Measurements from ENCODE around the gene AFG1L.
"Not testable (repeated sequence)": the region's sequence is repeated elsewhere in the genome, so short reads cannot be mapped to it uniquely, and the experiment has no call there.

Gene AFG1L

DNA sequence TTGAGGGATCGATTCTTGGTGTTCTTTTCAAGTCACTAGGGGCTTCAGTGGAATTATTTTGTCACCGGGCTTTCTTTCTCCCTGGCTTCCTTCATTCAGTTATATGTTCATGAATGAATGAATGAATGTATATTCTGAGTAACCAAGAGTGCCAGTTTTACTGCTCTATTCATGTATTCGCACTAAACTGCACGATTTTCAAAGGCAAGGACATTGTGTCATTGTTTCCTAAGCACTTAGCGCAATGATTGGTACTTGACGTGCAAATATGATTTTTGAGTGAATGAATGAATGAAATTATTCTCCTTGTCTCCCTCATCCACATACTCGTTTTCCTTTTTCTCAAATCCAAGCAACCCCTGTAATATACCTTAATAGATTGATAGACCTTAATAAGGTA lies 822 bp downstream of the AFG1L start:
- ATAC-seq (ENCODE audit: insufficient read depth, low read depth) = no peak

DNA sequence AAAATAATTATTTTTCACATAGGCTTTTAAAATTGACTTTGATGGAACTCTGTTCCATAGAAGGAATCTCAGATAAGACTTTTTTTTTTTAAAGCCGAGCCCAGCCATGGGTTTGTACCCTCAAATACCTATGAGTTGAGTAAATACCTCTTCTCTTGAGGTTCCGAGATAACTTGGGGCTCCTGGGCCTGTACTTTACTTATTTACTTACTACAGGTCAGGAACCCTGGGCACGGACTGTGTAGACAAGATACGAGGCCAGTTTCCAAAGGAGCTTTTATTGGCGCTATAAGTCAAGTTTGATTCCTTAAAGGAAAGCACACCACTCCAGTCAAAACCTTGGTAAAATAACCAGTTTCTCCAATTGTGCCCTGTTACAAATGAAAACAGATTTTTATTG lies 7.5 kb downstream of the AFG1L start:
- peaks cover 5% of the 10 kb centered on the region; the same call in 1 of the 2 replicates for H3K79me2 ChIP-seq (ENCODE audit: insufficient read depth, low read length)
- no peak overlapping the region for H3K4me2 ChIP-seq (ENCODE audit: insufficient read depth, low read length)
- no peak for ATAC-seq (ENCODE audit: insufficient read depth, low read depth)
- H3K9me3 ChIP-seq (ENCODE audit: insufficient read depth, low read length, severe bottlenecking) = no peaks in the 10 kb centered on the region
- peaks cover 5% of the 10 kb centered on the region; the same call in 1 of the 2 replicates for H3K4me1 ChIP-seq (ENCODE audit: insufficient read depth, low read length)
- no peaks in the 10 kb centered on the region for H3K36me3 ChIP-seq (ENCODE audit: insufficient read depth, low read length)
- no peak overlapping the region for H3K9ac ChIP-seq (ENCODE audit: low read depth, low read length)
- no peak overlapping the region for H2AFZ ChIP-seq (ENCODE audit: low read depth, low read length)
- H3K27me3 ChIP-seq (ENCODE audit: insufficient read depth, low read length, poor library complexity) = no peaks in the 10 kb centered on the region
- no peak overlapping the region for H3K27ac ChIP-seq (ENCODE audit: low read length)
- no peaks in the 10 kb centered on the region for H4K20me1 ChIP-seq (ENCODE audit: insufficient read depth, low read length)
- TF ChIP-seq EZH2 (IDR thresholded peaks at IDR 0.05; ENCODE audit: borderline replicate concordance, low read depth, low read length, severe bottlenecking) = no peak
- TF ChIP-seq CTCF (IDR thresholded peaks at IDR 0.05; ENCODE audit: borderline replicate concordance, extremely low read depth, low read length, poor library complexity, severe bottlenecking) = no peak
- H3K4me3 ChIP-seq (ENCODE audit: low read depth in 1 of 2, low read length in 2 of 2) = no peak overlapping the region
- DNase-seq = no peak

More for the DNA sequence above, 822 bp downstream of the AFG1L start:
- Histone ChIP-seq H3K27me3 (ENCODE audit: insufficient read depth, low read length, poor library complexity) (no peaks in the 10 kb centered on the region), H3K79me2 (ENCODE audit: insufficient read depth, low read length) (peaks cover 39% of the 10 kb centered on the region), H3K4me1 (ENCODE audit: insufficient read depth, low read length) (peaks cover 28% of the 10 kb centered on the region), H3K4me3 (ENCODE audit: low read depth in 1 of 2, low read length in 2 of 2) (peak overlapping the region; percentile 70 to 74), H3K9me3 (ENCODE audit: insufficient read depth, low read length, severe bottlenecking) (no peaks in the 10 kb centered on the region), H3K27ac (ENCODE audit: low read length) (peak overlapping the region; percentile 99), H3K9ac (ENCODE audit: low read depth, low read length) (peak overlapping the region; percentile 87), H3K36me3 (ENCODE audit: insufficient read depth, low read length) (no peaks in the 10 kb centered on the region), H3K4me2 (ENCODE audit: insufficient read depth, low read length) (peak overlapping the region; percentile 75), H2AFZ (ENCODE audit: low read depth, low read length) (peak overlapping the region; percentile 95), H4K20me1 (ENCODE audit: insufficient read depth, low read length) (no peaks in the 10 kb centered on the region)
- TF ChIP-seq EZH2 (IDR thresholded peaks at IDR 0.05; ENCODE audit: borderline replicate concordance, low read depth, low read length, severe bottlenecking) = no peak
- no peak for TF ChIP-seq CTCF (IDR thresholded peaks at IDR 0.05; ENCODE audit: borderline replicate concordance, extremely low read depth, low read length, poor library complexity, severe bottlenecking)
- no peak for DNase-seq

GRCh38 chr6:108304646-108305045 lies 9.8 kb downstream of the AFG1L start:
- ATAC-seq (ENCODE audit: insufficient read depth, low read depth) = no peak
- H3K36me3 ChIP-seq (ENCODE audit: insufficient read depth, low read length) = no peaks in the 10 kb centered on the region
- no peaks in the 10 kb centered on the region for H3K27me3 ChIP-seq (ENCODE audit: insufficient read depth, low read length, poor library complexity)
- H4K20me1 ChIP-seq (ENCODE audit: insufficient read depth, low read length) = no peaks in the 10 kb centered on the region
- H3K27ac ChIP-seq (ENCODE audit: low read length) = no peak overlapping the region
- no peak overlapping the region for H3K4me2 ChIP-seq (ENCODE audit: insufficient read depth, low read length)
- H3K79me2 ChIP-seq (ENCODE audit: insufficient read depth, low read length) = no peaks in the 10 kb centered on the region; the same call in 1 of the 2 replicates
- no peak for TF ChIP-seq CTCF (IDR thresholded peaks at IDR 0.05; ENCODE audit: borderline replicate concordance, extremely low read depth, low read length, poor library complexity, severe bottlenecking)
- no peak for TF ChIP-seq EZH2 (IDR thresholded peaks at IDR 0.05; ENCODE audit: borderline replicate concordance, low read depth, low read length, severe bottlenecking)
- no peaks in the 10 kb centered on the region for H3K4me1 ChIP-seq (ENCODE audit: insufficient read depth, low read length)
- no peak overlapping the region for H2AFZ ChIP-seq (ENCODE audit: low read depth, low read length)
- no peak overlapping the region for H3K4me3 ChIP-seq (ENCODE audit: low read depth in 1 of 2, low read length in 2 of 2)
- no peak for DNase-seq
- no peak overlapping the region for H3K9ac ChIP-seq (ENCODE audit: low read depth, low read length)
- no peaks in the 10 kb centered on the region for H3K9me3 ChIP-seq (ENCODE audit: insufficient read depth, low read length, severe bottlenecking)

GRCh38 chr6:108308641-108309040 lies 13.8 kb downstream of the AFG1L start:
- H2AFZ ChIP-seq (ENCODE audit: low read depth, low read length); H3K27ac ChIP-seq (ENCODE audit: low read length); H4K20me1 ChIP-seq (ENCODE audit: insufficient read depth, low read length); H3K4me1 ChIP-seq (ENCODE audit: insufficient read depth, low read length); ATAC-seq (ENCODE audit: insufficient read depth, low read depth); H3K4me3 ChIP-seq (ENCODE audit: low read depth in 1 of 2, low read length in 2 of 2); H3K36me3 ChIP-seq (ENCODE audit: insufficient read depth, low read length); H3K4me2 ChIP-seq (ENCODE audit: insufficient read depth, low read length); H3K9ac ChIP-seq (ENCODE audit: low read depth, low read length); H3K27me3 ChIP-seq (ENCODE audit: insufficient read depth, low read length, poor library complexity); DNase-seq; H3K9me3 ChIP-seq (ENCODE audit: insufficient read depth, low read length, severe bottlenecking); H3K79me2 ChIP-seq (ENCODE audit: insufficient read depth, low read length): not testable (repeated sequence)
